Measurements from ENCODE around the gene WWOX. TPM values are rescaled to one million over a fixed set of nuclear protein-coding genes. Genes with fewer than 3 reads are reported as not detected.

WWOX gene
- total RNA-seq, 1 experiment from 2014 or later = 15.6 TPM

- H3K27ac Mint-ChIP-seq = no peak overlapping the region
- H3K4me1 ChIP-seq (ENCODE audit: insufficient read depth, low read length) = no peaks in the 10 kb centered on the region; the same call in 1 of the 2 replicates
- no peaks in the 10 kb centered on the region; the same call in 1 of the 2 replicates for H3K27me3 ChIP-seq (ENCODE audit: insufficient read depth, low read length)
- H3K9ac ChIP-seq (ENCODE audit: extremely low read depth, insufficient read length, low read length) = no peak overlapping the region
- no peaks in the 10 kb centered on the region for H4K20me1 ChIP-seq (ENCODE audit: control insufficient read depth, insufficient read depth, insufficient read length)
- no peak for TF ChIP-seq CTCF (conservative IDR thresholded peaks at IDR 0.05)
- H3K4me3 Mint-ChIP-seq = no peak overlapping the region
- peaks cover 0 to 3% of the 10 kb centered on the region in 2 experiments; a peak in 1 of 5 replicates for H3K9me3 Mint-ChIP-seq
- peaks cover 21% of the 10 kb centered on the region for H3K27me3 Mint-ChIP-seq (ENCODE audit: low read depth)
- no peak overlapping the region for H2BK15ac ChIP-seq (ENCODE audit: low read depth, low read length)
- H3K23me2 ChIP-seq (ENCODE audit: insufficient read length, low read depth, low read length, poor library complexity, severe bottlenecking) = peaks cover 3% of the 10 kb centered on the region
- DNase-seq = no peak
- H3K4ac ChIP-seq (ENCODE audit: low read depth, low read length) = no peak overlapping the region
- WGBS (ENCODE audit: extremely low coverage, insufficient read length, low lambda C conversion rate) = no CpG with 5 or more reads among the region's 7 CpGs
- H2BK12ac ChIP-seq (ENCODE audit: insufficient read length, low read depth, low read length) = no peak overlapping the region
- H3K79me1 ChIP-seq (ENCODE audit: insufficient read depth, low read depth, low read length, poor library complexity, severe bottlenecking) = no peaks in the 10 kb centered on the region
- no peak overlapping the region for H4K8ac ChIP-seq (replicated peaks; ENCODE audit: insufficient read length, low read depth, low read length)
- peaks cover 0 to 5% (median 2%) of the 10 kb centered on the region in 3 experiments; a peak in 2 of 7 replicates for H3K36me3 Mint-ChIP-seq (ENCODE audit: insufficient read depth in 1 of 3, low read depth in 3 of 3)
- no peak overlapping the region for H3K27ac ChIP-seq (ENCODE audit: insufficient read length, low read depth, low read length)
- no peak overlapping the region for H3K18ac ChIP-seq (ENCODE audit: insufficient read length, low read depth, low read length)
- H3K9me3 ChIP-seq (ENCODE audit: control insufficient read depth, low read depth, low read length) = no peaks in the 10 kb centered on the region
- no peak overlapping the region for H2AK5ac ChIP-seq (ENCODE audit: insufficient read length, low read length)
- no peak overlapping the region for H2BK20ac ChIP-seq (ENCODE audit: low read depth, low read length, poor library complexity, severe bottlenecking)
- H3K4me1 Mint-ChIP-seq = peaks cover 15 to 17% of the 10 kb centered on the region in 2 experiments
- H3K14ac ChIP-seq (ENCODE audit: insufficient read depth, low read length) = no peak overlapping the region
- no peak overlapping the region for H3K4me2 ChIP-seq (ENCODE audit: insufficient read depth, insufficient read length, low read length)
- H3K79me2 ChIP-seq (ENCODE audit: insufficient read depth, low read length) = no peaks in the 10 kb centered on the region
- no peak overlapping the region for H2BK5ac ChIP-seq (ENCODE audit: insufficient read length, low read length)
- no peak overlapping the region for H2AFZ ChIP-seq (ENCODE audit: low read length)
- no peak overlapping the region for H4K5ac ChIP-seq (ENCODE audit: insufficient read length, low read depth, low read length)
- H2BK120ac ChIP-seq (ENCODE audit: low read depth, low read length, poor library complexity, severe bottlenecking) = no peak overlapping the region
- H3K56ac ChIP-seq (ENCODE audit: insufficient read length, low read depth, low read length) = no peak overlapping the region
- H3K23ac ChIP-seq (ENCODE audit: insufficient read length, low read depth, low read length) = no peak overlapping the region
- no peak overlapping the region for H4K91ac ChIP-seq (ENCODE audit: insufficient read length, low read depth, low read length)
- H3T11ph ChIP-seq (ENCODE audit: low read length) = no peak overlapping the region
Measured at GRCh38 chr16:79003026-79003609, 903.7 kb downstream of the WWOX start.
